Activated naive CD8-positive, alpha-beta T cell treated with anti-CD3 and anti-CD28 coated beads, Interleukin-2, amount 50 U/mL, for 24 hours (primary cell): ENCODE measurements around the gene DGKH.

Experiments used
- ATAC-seq: fragments of 150-1000 bp; cut with Tn5 transposase; one replicate; pipeline ENCODE4 v1.10.0; 2021
- DNase-seq: peaks from one replicate; pipeline ENCODE4 v3.0.0; 2021
- H3K27ac Mint-ChIP-seq: one replicate; pipeline ENCODE4 v1.8.0; 2021; ENCODE audit warnings: mild to moderate bottlenecking, mixed read lengths
- H3K27me3 Mint-ChIP-seq: one replicate; pipeline ENCODE4 v1.8.0; 2021; ENCODE audit warnings: mixed read lengths
- H3K36me3 Mint-ChIP-seq: one replicate; pipeline ENCODE4 v1.8.0; 2021; ENCODE audit warnings: low read depth, mixed read lengths
- H3K4me1 Mint-ChIP-seq: one replicate; pipeline ENCODE4 v1.8.0; 2021; ENCODE audit warnings: mixed read lengths
- H3K4me3 Mint-ChIP-seq: one replicate; pipeline ENCODE4 v1.8.0; 2021; ENCODE audit warnings: mild to moderate bottlenecking, moderate library complexity, mixed read lengths
- H3K9me3 Mint-ChIP-seq: one replicate; pipeline ENCODE4 v1.8.0; 2021; ENCODE audit warnings: mixed read lengths

DGKH gene

GRCh38 chr13:42260903-42261654 lies 212.6 kb downstream of the DGKH start:
- DNase-seq (no peak), ATAC-seq (no peak)
- no peak overlapping the region for H3K4me3 Mint-ChIP-seq
- H3K4me1 Mint-ChIP-seq, result peaks cover 7% of the 10 kb centered on the region
- H3K36me3 Mint-ChIP-seq, result peaks cover 2% of the 10 kb centered on the region
- H3K27ac Mint-ChIP-seq, result no peak overlapping the region
- H3K9me3 Mint-ChIP-seq, result peaks cover 9% of the 10 kb centered on the region
- H3K27me3 Mint-ChIP-seq, result peaks cover 5% of the 10 kb centered on the region

GRCh38 chr13:42266473-42266872 lies 218.0 kb downstream of the DGKH start:
- Mint-ChIP-seq H3K27ac (no peak overlapping the region), H3K4me3 (no peak overlapping the region), H3K9me3 (peaks cover 11% of the 10 kb centered on the region), H3K4me1 (peaks cover 14% of the 10 kb centered on the region), H3K36me3 (peaks cover 5% of the 10 kb centered on the region), H3K27me3 (peaks cover 5% of the 10 kb centered on the region)
- no peak for ATAC-seq
- no peak for DNase-seq

GRCh38 chr13:42270160-42270856 lies 221.9 kb downstream of the DGKH start:
- ATAC-seq, result no peak
- peaks cover 21% of the 10 kb centered on the region for H3K36me3 Mint-ChIP-seq
- H3K4me1 Mint-ChIP-seq, result peaks cover 40% of the 10 kb centered on the region
- H3K27me3 Mint-ChIP-seq, result no peaks in the 10 kb centered on the region
- H3K27ac Mint-ChIP-seq, result peak overlapping the region; percentile 99
- peak overlapping the region; percentile 99 for H3K4me3 Mint-ChIP-seq
- peaks cover 14% of the 10 kb centered on the region for H3K9me3 Mint-ChIP-seq
- DNase-seq, result no peak

GRCh38 chr13:42270857-42271215 lies 222.4 kb downstream of the DGKH start:
- DNase-seq, result no peak
- H3K27ac Mint-ChIP-seq, result peak overlapping the region; percentile 99
- no peaks in the 10 kb centered on the region for H3K27me3 Mint-ChIP-seq
- H3K4me1 Mint-ChIP-seq, result peaks cover 46% of the 10 kb centered on the region
- peak overlapping the region; percentile 99 for H3K4me3 Mint-ChIP-seq
- peaks cover 15% of the 10 kb centered on the region for H3K9me3 Mint-ChIP-seq
- no peak for ATAC-seq
- H3K36me3 Mint-ChIP-seq, result peaks cover 21% of the 10 kb centered on the region

GRCh38 chr13:42271337-42272114 lies 223.1 kb downstream of the DGKH start:
- Mint-ChIP-seq H3K36me3 (peaks cover 23% of the 10 kb centered on the region), H3K27me3 (no peaks in the 10 kb centered on the region), H3K4me3 (peak overlapping the region; percentile 99), H3K27ac (peak overlapping the region; percentile 99), H3K4me1 (peaks cover 52% of the 10 kb centered on the region), H3K9me3 (peaks cover 15% of the 10 kb centered on the region)
- ATAC-seq (peak; percentile 89), DNase-seq (peak; percentile 90)

- H3K27ac Mint-ChIP-seq, result peak within 1 kb of the TSS; percentile 99
- H3K4me3 Mint-ChIP-seq, result peak within 1 kb of the TSS; percentile 99
- no peaks in the 10 kb centered on the region for H3K27me3 Mint-ChIP-seq
- peaks cover 55% of the 10 kb centered on the region for H3K4me1 Mint-ChIP-seq
- peaks cover 26% of the 10 kb centered on the region for H3K36me3 Mint-ChIP-seq
- DNase-seq (peak; percentile 68), ATAC-seq (peak; percentile 27)
- peaks cover 15% of the 10 kb centered on the region for H3K9me3 Mint-ChIP-seq
These were observed 223.8 kb downstream of the DGKH start, which contains the start of gene AKAP11 for GRCh38 chr13:42272115-42272803. AKAP11 (plus strand) TSS chr13:42272152; CDS start chr13:42286349, 14,197 bp downstream.

GRCh38 chr13:42272804-42273175 lies 224.3 kb downstream of the DGKH start:
- no peak for DNase-seq
- peaks cover 55% of the 10 kb centered on the region for H3K4me1 Mint-ChIP-seq
- H3K27ac Mint-ChIP-seq, result peak overlapping the region; percentile 99
- no peaks in the 10 kb centered on the region for H3K27me3 Mint-ChIP-seq
- H3K36me3 Mint-ChIP-seq, result peaks cover 30% of the 10 kb centered on the region
- no peak for ATAC-seq
- peaks cover 15% of the 10 kb centered on the region for H3K9me3 Mint-ChIP-seq
- H3K4me3 Mint-ChIP-seq, result peak overlapping the region; percentile 99

GRCh38 chr13:42274386-42275097 lies 226.1 kb downstream of the DGKH start:
- Mint-ChIP-seq H3K36me3 (peaks cover 35% of the 10 kb centered on the region), H3K9me3 (peaks cover 15% of the 10 kb centered on the region), H3K27me3 (no peaks in the 10 kb centered on the region), H3K4me1 (peaks cover 55% of the 10 kb centered on the region), H3K27ac (peak overlapping the region; percentile 96), H3K4me3 (peak overlapping the region; percentile 99)
- DNase-seq, result no peak
- no peak for ATAC-seq

GRCh38 chr13:42275098-42275471 lies 226.6 kb downstream of the DGKH start:
- H3K4me3 Mint-ChIP-seq, result peak overlapping the region; percentile 99
- DNase-seq (no peak), ATAC-seq (no peak)
- peaks cover 13% of the 10 kb centered on the region for H3K9me3 Mint-ChIP-seq
- H3K4me1 Mint-ChIP-seq, result peaks cover 54% of the 10 kb centered on the region
- peaks cover 35% of the 10 kb centered on the region for H3K36me3 Mint-ChIP-seq
- H3K27me3 Mint-ChIP-seq, result no peaks in the 10 kb centered on the region
- H3K27ac Mint-ChIP-seq, result peak overlapping the region; percentile 96

- Mint-ChIP-seq H3K27ac (peak overlapping the region; percentile 96), H3K4me3 (peak overlapping the region; percentile 99), H3K4me1 (peaks cover 50% of the 10 kb centered on the region), H3K27me3 (no peaks in the 10 kb centered on the region), H3K9me3 (peaks cover 9% of the 10 kb centered on the region), H3K36me3 (peaks cover 35% of the 10 kb centered on the region)
- ATAC-seq, result peak; percentile 45
- DNase-seq, result no peak
These were observed 227.1 kb downstream of the DGKH start for GRCh38 chr13:42275506-42275905.

GRCh38 chr13:42276683-42277082 lies 228.2 kb downstream of the DGKH start:
- peaks cover 3% of the 10 kb centered on the region for H3K9me3 Mint-ChIP-seq
- H3K4me3 Mint-ChIP-seq, result no peak overlapping the region
- H3K27me3 Mint-ChIP-seq, result no peaks in the 10 kb centered on the region
- H3K27ac Mint-ChIP-seq, result peak overlapping the region; percentile 10
- DNase-seq, result no peak
- peaks cover 30% of the 10 kb centered on the region for H3K36me3 Mint-ChIP-seq
- H3K4me1 Mint-ChIP-seq, result peaks cover 41% of the 10 kb centered on the region
- no peak for ATAC-seq

GRCh38 chr13:42277618-42278276 lies 229.3 kb downstream of the DGKH start:
- no peak for ATAC-seq
- H3K27me3 Mint-ChIP-seq, result no peaks in the 10 kb centered on the region
- H3K9me3 Mint-ChIP-seq, result peaks cover 3% of the 10 kb centered on the region
- peak overlapping the region; percentile 21 for H3K4me3 Mint-ChIP-seq
- DNase-seq, result no peak
- no peak overlapping the region for H3K27ac Mint-ChIP-seq
- peaks cover 30% of the 10 kb centered on the region for H3K36me3 Mint-ChIP-seq
- H3K4me1 Mint-ChIP-seq, result peaks cover 42% of the 10 kb centered on the region

GRCh38 chr13:42279080-42279479 lies 230.6 kb downstream of the DGKH start:
- ATAC-seq (no peak), DNase-seq (peak; percentile 24)
- Mint-ChIP-seq H3K9me3 (peaks cover 3% of the 10 kb centered on the region), H3K4me1 (peaks cover 39% of the 10 kb centered on the region), H3K27me3 (no peaks in the 10 kb centered on the region), H3K4me3 (no peak overlapping the region), H3K36me3 (peaks cover 35% of the 10 kb centered on the region), H3K27ac (no peak overlapping the region)
